Activated T-helper 1 cell treated with anti-CD3 and anti-CD28 coated beads, Interleukin-2, amount 50 U/mL, for 16 hours (primary cell): ENCODE measurements around the gene BORCS5.

Experiments
- DNase-seq, 2 donors: peaks; one replicate each; pipeline ENCODE4 v3.0.0-alpha.2; 2020; ENCODE audit warnings: low read depth in 1 of 2, low spot score in 1 of 2

The BORCS5 gene

GRCh38 chr12:12428961-12429657 lies 72.2 kb downstream of the BORCS5 start:
- DNase-seq = no peak

GRCh38 chr12:12432364-12432763 lies 75.5 kb downstream of the BORCS5 start:
- no peak for DNase-seq

GRCh38 chr12:12433203-12433731 lies 76.4 kb downstream of the BORCS5 start:
- DNase-seq = no peak

GRCh38 chr12:12436831-12437345 lies 80.0 kb downstream of the BORCS5 start:
- DNase-seq = no peak

- peak in 1 of 2 donors; percentile 50 for DNase-seq
These were observed 82.8 kb downstream of the BORCS5 start for GRCh38 chr12:12439636-12440035.

GRCh38 chr12:12440784-12441428 lies 84.0 kb downstream of the BORCS5 start:
- DNase-seq = no peak

- DNase-seq = no peak
These were observed 84.5 kb downstream of the BORCS5 start for GRCh38 chr12:12441429-12441807.

- no peak for DNase-seq
These were observed 85.1 kb downstream of the BORCS5 start for GRCh38 chr12:12441843-12442461.

- no peak for DNase-seq
These were observed 85.7 kb downstream of the BORCS5 start for GRCh38 chr12:12442548-12443071.

- no peak for DNase-seq
These were observed 86.6 kb downstream of the BORCS5 start for GRCh38 chr12:12443431-12443878.

GRCh38 chr12:12445165-12445881 lies 88.4 kb downstream of the BORCS5 start:
- no peak for DNase-seq

GRCh38 chr12:12445882-12446181 lies 89.0 kb downstream of the BORCS5 start:
- DNase-seq = no peak

GRCh38 chr12:12446786-12447185 lies 89.9 kb downstream of the BORCS5 start:
- no peak for DNase-seq

GRCh38 chr12:12447236-12447635 lies 90.4 kb downstream of the BORCS5 start:
- DNase-seq = no peak

- no peak for DNase-seq
These were observed 91.0 kb downstream of the BORCS5 start for GRCh38 chr12:12447837-12448236.

- DNase-seq = no peak
These were observed 92.7 kb downstream of the BORCS5 start for GRCh38 chr12:12449533-12450025.

- no peak for DNase-seq
These were observed 93.2 kb downstream of the BORCS5 start for GRCh38 chr12:12450043-12450471.

- DNase-seq = no peak
These were observed 94.2 kb downstream of the BORCS5 start for GRCh38 chr12:12451098-12451497.

GRCh38 chr12:12452326-12452902 lies 95.5 kb downstream of the BORCS5 start:
- no peak for DNase-seq

- no peak for DNase-seq
These were observed 96.8 kb downstream of the BORCS5 start for GRCh38 chr12:12453635-12454034.

GRCh38 chr12:12454315-12454714 lies 97.4 kb downstream of the BORCS5 start:
- DNase-seq = no peak
